ENCODE results near the gene DYNLT2. TPM values are rescaled to one million over a fixed set of nuclear protein-coding genes. Genes with fewer than 3 reads are reported as not detected.

DYNLT2 gene
- total and polyA plus RNA-seq, 10 donors, result 2.8 to 3.9 (median 3.6) TPM

- DNase-seq, result no peak
- Histone ChIP-seq H3K36me3 (peaks cover 0 to 33% (median 15%) of the 10 kb centered on the region in 6 donors), H3K27ac (peak overlapping the region in 1 of 8 donors; percentile 3), H3K4me1 (peaks cover 23 to 69% (median 39%) of the 10 kb centered on the region in 6 donors), H3K9me3 (no peaks in the 10 kb centered on the region), H3K27me3 (replicated peaks in 1 of 7) (no peaks in the 10 kb centered on the region), H3K4me3 (no peak overlapping the region)
- no peak for TF ChIP-seq POLR2A (IDR thresholded peaks at IDR 0.05)
- TF ChIP-seq, protein P1, sequence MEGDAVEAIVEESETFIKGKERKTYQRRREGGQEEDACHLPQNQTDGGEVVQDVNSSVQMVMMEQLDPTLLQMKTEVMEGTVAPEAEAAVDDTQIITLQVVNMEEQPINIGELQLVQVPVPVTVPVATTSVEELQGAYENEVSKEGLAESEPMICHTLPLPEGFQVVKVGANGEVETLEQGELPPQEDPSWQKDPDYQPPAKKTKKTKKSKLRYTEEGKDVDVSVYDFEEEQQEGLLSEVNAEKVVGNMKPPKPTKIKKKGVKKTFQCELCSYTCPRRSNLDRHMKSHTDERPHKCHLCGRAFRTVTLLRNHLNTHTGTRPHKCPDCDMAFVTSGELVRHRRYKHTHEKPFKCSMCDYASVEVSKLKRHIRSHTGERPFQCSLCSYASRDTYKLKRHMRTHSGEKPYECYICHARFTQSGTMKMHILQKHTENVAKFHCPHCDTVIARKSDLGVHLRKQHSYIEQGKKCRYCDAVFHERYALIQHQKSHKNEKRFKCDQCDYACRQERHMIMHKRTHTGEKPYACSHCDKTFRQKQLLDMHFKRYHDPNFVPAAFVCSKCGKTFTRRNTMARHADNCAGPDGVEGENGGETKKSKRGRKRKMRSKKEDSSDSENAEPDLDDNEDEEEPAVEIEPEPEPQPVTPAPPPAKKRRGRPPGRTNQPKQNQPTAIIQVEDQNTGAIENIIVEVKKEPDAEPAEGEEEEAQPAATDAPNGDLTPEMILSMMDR (IDR thresholded peaks at IDR 0.05 in 8 of 11, conservative IDR thresholded peaks at IDR 0.05 in 3 of 11), result no peak
- no peak for TF ChIP-seq POLR2AphosphoS5 (IDR thresholded peaks at IDR 0.05)
- 83 to 98% (median 90%) methylated on average over 3 of the region's 3 CpGs for WGBS, 5 donors
- intact Hi-C loops (cut with DNase I; ENCODE audit: low total_unique reads), result no loop called here
Measured at GRCh38 chr6:169720207-169720855, 31.0 kb downstream of the DYNLT2 start.

- WGBS, 5 donors, result 82 to 96% (median 94%) methylated on average over 4 of the region's 4 CpGs
- no peak overlapping the region for H3K27ac ChIP-seq
- H3K4me3 ChIP-seq, result no peak overlapping the region
- intact Hi-C loops (cut with DNase I; ENCODE audit: low total_unique reads), result no loop called here
- peaks cover 23 to 62% (median 33%) of the 10 kb centered on the region in 6 donors for H3K4me1 ChIP-seq
- no peak for DNase-seq
- TF ChIP-seq, protein P1 (IDR thresholded peaks at IDR 0.05 in 8 of 11, conservative IDR thresholded peaks at IDR 0.05 in 3 of 11), result no peak
- TF ChIP-seq POLR2A (IDR thresholded peaks at IDR 0.05), result no peak
- TF ChIP-seq POLR2AphosphoS5 (IDR thresholded peaks at IDR 0.05), result no peak
- no peaks in the 10 kb centered on the region for H3K27me3 ChIP-seq (replicated peaks in 1 of 7)
- H3K9me3 ChIP-seq, result no peaks in the 10 kb centered on the region
- peaks cover 0 to 45% (median 26%) of the 10 kb centered on the region in 6 donors for H3K36me3 ChIP-seq
Measured at GRCh38 chr6:169719117-169719516, 32.3 kb downstream of the DYNLT2 start.

- H3K4me3 ChIP-seq, result no peak overlapping the region
- H3K27ac ChIP-seq, result no peak overlapping the region
- no peaks in the 10 kb centered on the region for H3K27me3 ChIP-seq (replicated peaks in 1 of 7)
- H3K9me3 ChIP-seq, result no peaks in the 10 kb centered on the region
- H3K36me3 ChIP-seq, result peaks cover 3 to 91% (median 63%) of the 10 kb centered on the region in 6 donors
- no peak for DNase-seq
- WGBS, 5 donors, result 92 to 98% (median 95%) methylated on average over 9 of the region's 9 CpGs
- TF ChIP-seq POLR2AphosphoS5 (IDR thresholded peaks at IDR 0.05), result no peak
- no peak for TF ChIP-seq POLR2A (IDR thresholded peaks at IDR 0.05)
- TF ChIP-seq, protein P1 (IDR thresholded peaks at IDR 0.05 in 8 of 11, conservative IDR thresholded peaks at IDR 0.05 in 3 of 11), result no peak
- H3K4me1 ChIP-seq, result peaks cover 0 to 34% (median 2%) of the 10 kb centered on the region in 6 donors
- intact Hi-C loops (cut with DNase I; ENCODE audit: low total_unique reads), result no loop called here
Measured at GRCh38 chr6:169714595-169714994, 36.8 kb downstream of the DYNLT2 start.

GRCh38 chr6:169714178-169714577 lies 37.2 kb downstream of the DYNLT2 start:
- H3K4me3 ChIP-seq, result no peak overlapping the region
- no peak for TF ChIP-seq POLR2A (IDR thresholded peaks at IDR 0.05)
- no peak for TF ChIP-seq POLR2AphosphoS5 (IDR thresholded peaks at IDR 0.05)
- TF ChIP-seq, protein P1 (IDR thresholded peaks at IDR 0.05 in 8 of 11, conservative IDR thresholded peaks at IDR 0.05 in 3 of 11), result no peak
- no peaks in the 10 kb centered on the region for H3K27me3 ChIP-seq (replicated peaks in 1 of 7)
- H3K4me1 ChIP-seq, result peaks cover 0 to 34% (median 2%) of the 10 kb centered on the region in 6 donors
- H3K9me3 ChIP-seq, result no peaks in the 10 kb centered on the region
- 89 to 98% (median 98%) methylated on average over 2 of the region's 2 CpGs for WGBS, 5 donors
- H3K27ac ChIP-seq, result no peak overlapping the region
- peaks cover 3 to 95% (median 65%) of the 10 kb centered on the region in 6 donors for H3K36me3 ChIP-seq
- intact Hi-C loops (cut with DNase I; ENCODE audit: low total_unique reads), result no loop called here
- DNase-seq, result no peak
